HG02759 (cell line): ENCODE measurements around the gene NR4A1.

Experiments
- ATAC-seq: cut with Tn5 transposase; IDR thresholded peaks from one replicate; pipeline ENCODE4 v1.9.1; 2021; ENCODE audit warnings: mild to moderate bottlenecking, moderate library complexity; ENCODE audit not compliant: unreplicated experiment

The NR4A1 gene

GRCh38 chr12:52018433-52019112 is 32.7 kb upstream of the NR4A1 start:
- no peak for ATAC-seq

- no peak for ATAC-seq
These were observed 32.0 kb upstream of the NR4A1 start for GRCh38 chr12:52019113-52019770.

GRCh38 chr12:52020539-52021336 is 30.5 kb upstream of the NR4A1 start:
- ATAC-seq, result no peak

- ATAC-seq, result peak; percentile 11
These were observed 28.4 kb upstream of the NR4A1 start for GRCh38 chr12:52022841-52023181.

- peak; percentile 65 for ATAC-seq
These were observed 27.9 kb upstream of the NR4A1 start for GRCh38 chr12:52023182-52023975.

- peak; percentile 5 for ATAC-seq
These were observed 27.1 kb upstream of the NR4A1 start for GRCh38 chr12:52023976-52024688.

- no peak for ATAC-seq
These were observed 26.4 kb upstream of the NR4A1 start for GRCh38 chr12:52024845-52025230.

- no peak for ATAC-seq
These were observed 25.0 kb upstream of the NR4A1 start for GRCh38 chr12:52026263-52026662.

- no peak for ATAC-seq
These were observed 24.0 kb upstream of the NR4A1 start for GRCh38 chr12:52027085-52027843.

GRCh38 chr12:52029685-52030084 is 21.6 kb upstream of the NR4A1 start:
- no peak for ATAC-seq

GRCh38 chr12:52032446-52032803 is 18.8 kb upstream of the NR4A1 start:
- ATAC-seq, result no peak

GRCh38 chr12:52032804-52033445 is 18.3 kb upstream of the NR4A1 start:
- ATAC-seq, result peak; percentile 95

GRCh38 chr12:52033446-52034140 is 17.6 kb upstream of the NR4A1 start:
- no peak for ATAC-seq

- no peak for ATAC-seq
These were observed 16.1 kb upstream of the NR4A1 start for GRCh38 chr12:52035190-52035589.

GRCh38 chr12:52035926-52036325 is 15.3 kb upstream of the NR4A1 start:
- ATAC-seq, result no peak

- peak; percentile 34 for ATAC-seq
These were observed 14.6 kb upstream of the NR4A1 start for GRCh38 chr12:52036587-52037171.

- peak; percentile 13 for ATAC-seq
These were observed 13.9 kb upstream of the NR4A1 start for GRCh38 chr12:52037248-52037861.

GRCh38 chr12:52038447-52038846 is 12.8 kb upstream of the NR4A1 start:
- ATAC-seq, result no peak
